HepG2 (cell line): ENCODE data around the gene MRPL51. TPM values are rescaled to one million over a fixed set of nuclear protein-coding genes. Genes with fewer than 3 reads are reported as not detected.
"Not testable (repeated sequence)": the region's sequence is repeated elsewhere in the genome, so short reads cannot be mapped to it uniquely, and the experiment has no call there.

Experiments used
- ATAC-seq: fragments of 200-7000 bp; cut with Tn5 transposase; 3 replicates; pipeline ENCODE4 v1.9.1; 2020; ENCODE audit warnings: mild to moderate bottlenecking, moderate library complexity
- BruUV-seq: library from RNA; stranded (reverse); fragments of 400-500 nt; replicated peaks from 2 replicates; lab custom pipeline; 2021; lab: Mats Ljungman, UMichigan
- CTCF ChIA-PET: fragments of 300-600 bp; formaldehyde crosslinking; extraction: SDS; loops from one replicate; lab custom pipeline; 2021; ENCODE audit warnings: low total read pairs, inconsistent platforms, low intra/inter-chr PET ratio; lab: Yijun Ruan, JAX
- POLR2A ChIA-PET: fragments of 350-600 bp; sonication (Branson Sonifier 250); formaldehyde crosslinking; loops from one replicate; lab custom pipeline; 2020; ENCODE audit warnings: antibody characterized with exemption, inconsistent platforms; lab: Yijun Ruan, JAX
- DNase-seq: peaks from one replicate; pipeline ENCODE4 v3.0.0-alpha.2; 2015; ENCODE audit warnings: low spot score
- FAIRE-seq: peaks from 3 replicates; lab custom pipeline; 2011; peaks lifted over from hg19 to GRCh38; lab: Jason Lieb, UNC
- H2AFZ ChIP-seq: one replicate; pipeline ENCODE4 v1.6.1; 2011; ENCODE audit warnings: low read length, inconsistent platforms
- H3K27ac ChIP-seq: fragments of 300-600 bp; 3 replicates; pipeline ENCODE4 v1.8.0; 2011; ENCODE audit warnings: mixed run types, mild to moderate bottlenecking, mixed read lengths, low read length, inconsistent platforms; ENCODE audit not compliant: insufficient read depth; ENCODE audit errors: extremely low read length
- H3K27me3 ChIP-seq, 2 experiments: fragments of 200-600 bp in 1 of 2; 2 replicates in 1 of 2; 3 replicates in 1 of 2; pipeline versions ENCODE4 v1.6.0 to v1.8.0; 2011; ENCODE audit warnings: low read length in 2 of 2, mild to moderate bottlenecking in 2 of 2, moderate library complexity in 2 of 2, inconsistent platforms in 1 of 2; ENCODE audit not compliant: insufficient read depth in 2 of 2, control insufficient read depth in 1 of 2
- H3K36me3 ChIP-seq, 2 experiments: fragments of 200-600 bp in 1 of 2; replicated peaks in 1 of 2; 2 replicates in 1 of 2; 3 replicates in 1 of 2; pipeline versions ENCODE4 v1.5.1 to v1.8.0; 2011; ENCODE audit warnings: low read length in 2 of 2, inconsistent platforms in 1 of 2; ENCODE audit not compliant: insufficient read depth in 2 of 2, control insufficient read depth in 1 of 2
- H3K4me1 ChIP-seq: 2 replicates; pipeline ENCODE4 v1.5.1; 2012; ENCODE audit warnings: low read length, inconsistent platforms; ENCODE audit not compliant: insufficient read depth
- H3K4me2 ChIP-seq: 2 replicates; pipeline ENCODE4 v1.6.0; 2011; ENCODE audit warnings: low read depth, low read length, inconsistent platforms
- H3K4me3 ChIP-seq, 3 experiments: fragments of 200-600 bp in 1 of 3; sonication (generic), shearing (Covaris generic) in 1 of 3; replicated peaks in 1 of 3; 2 replicates each; pipeline ENCODE4 v1.5.1; 2011 to 2016; ENCODE audit warnings: low read length in 3 of 3, inconsistent platforms in 2 of 3, low read depth in 2 of 3, mild to moderate bottlenecking in 2 of 3, control low read depth in 1 of 3, mixed read lengths in 1 of 3; ENCODE audit not compliant: insufficient read depth in 1 of 3
- H3K79me2 ChIP-seq: one replicate; pipeline ENCODE4 v1.6.1; 2011; ENCODE audit warnings: low read length, inconsistent platforms; ENCODE audit not compliant: insufficient read depth
- H3K9ac ChIP-seq: 2 replicates; pipeline ENCODE4 v1.6.0; 2011; ENCODE audit warnings: mild to moderate bottlenecking, low read depth, low read length, inconsistent platforms; ENCODE audit not compliant: insufficient read depth
- H3K9me3 ChIP-seq: 2 replicates; pipeline ENCODE4 v1.5.1; 2012; ENCODE audit warnings: mild to moderate bottlenecking, low read length
- H4K20me1 ChIP-seq: 2 replicates; pipeline ENCODE4 v1.6.0; 2011; ENCODE audit warnings: inconsistent platforms, mild to moderate bottlenecking, low read length, moderate library complexity; ENCODE audit not compliant: insufficient read depth
- ATF1 ChIP-seq: IDR thresholded peaks from 2 replicates; pipeline ENCODE4 v1.6.1; 2016; ENCODE audit warnings: mild to moderate bottlenecking, control low read depth
- CHCHD3 ChIP-seq: sonication (generic); formaldehyde crosslinking; IDR thresholded peaks from 2 replicates; pipeline ENCODE4 v1.8.0; 2022; ENCODE audit warnings: mild to moderate bottlenecking, missing genetic modification reagents, moderate library complexity
- GPN1 ChIP-seq: sonication (generic); formaldehyde crosslinking; IDR thresholded peaks from 2 replicates; pipeline ENCODE4 v1.5.1; 2020; ENCODE audit warnings: missing genetic modification reagents, borderline replicate concordance
- HNRNPLL ChIP-seq: fragments of 200-400 bp; formaldehyde crosslinking; IDR thresholded peaks from 2 replicates; pipeline ENCODE4 v1.6.1; 2017; ENCODE audit warnings: mild to moderate bottlenecking, low read depth, low read length; ENCODE audit not compliant: poor library complexity, severe bottlenecking
- RORA ChIP-seq: sonication (generic); formaldehyde crosslinking; IDR thresholded peaks from 2 replicates; pipeline ENCODE4 v1.5.0; 2020; ENCODE audit warnings: mild to moderate bottlenecking, missing genetic modification reagents, moderate library complexity
- ZBTB1 ChIP-seq: sonication (generic); formaldehyde crosslinking; IDR thresholded peaks from 2 replicates; pipeline ENCODE4 v1.4.0; 2020; ENCODE audit warnings: missing genetic modification reagents, borderline replicate concordance
- ZMYM3 ChIP-seq: sonication (generic); formaldehyde crosslinking; IDR thresholded peaks from 2 replicates; pipeline ENCODE4 v1.5.1; 2020; ENCODE audit warnings: mild to moderate bottlenecking, missing genetic modification reagents
- ZNF121 ChIP-seq: sonication (generic); formaldehyde crosslinking; IDR thresholded peaks from 2 replicates; pipeline ENCODE4 v1.5.0; 2020; ENCODE audit warnings: mild to moderate bottlenecking, missing genetic modification reagents
- ZNF224 ChIP-seq: sonication (generic); formaldehyde crosslinking; IDR thresholded peaks from 2 replicates; pipeline ENCODE4 v1.5.0; 2020; ENCODE audit warnings: mild to moderate bottlenecking, missing genetic modification reagents
- WGBS: methylation state at CpG from one replicate; pipeline ENCODE4 v1.1.6; 2017; ENCODE audit warnings: low lambda C conversion rate; 5-methylcytosine and 5-hydroxymethylcytosine counted together
- in situ Hi-C: cut with HindIII; loops from 2 replicates; pipeline ENCODE4 v1.10.0; 2017; ENCODE audit warnings: low pct_unique_long_range_greater_than_20kb; ENCODE audit not compliant: extremely low pct_ligation_motif_present
- intact Hi-C: fragments of 100-400 bp; cut with micrococcal nuclease; formaldehyde crosslinking; loops from one replicate; pipeline ENCODE4 v1.10.0; 2022; ENCODE audit not compliant: unreplicated experiment
- polyA plus RNA-seq, 8 experiments: library from polyadenylated mRNA; depleted of rRNA in 3 of 8; stranded (reverse) in 7 of 8; unstranded in 1 of 8; fragments of >200 nt; fragmentation: Illumina TruSeq in 4 of 8; extraction: Trizol in 4 of 8; gene quantifications; 2 replicates each; pipeline versions ENCODE4 v1.2.1 to v1.2.3, GENCODE V29; 2011 to 2016; ENCODE audit warnings: low read depth in 4 of 8, missing spikeins in 1 of 8, mixed read lengths in 1 of 8; ENCODE audit not compliant: insufficient read depth in 1 of 8
- total RNA-seq, 5 experiments: library from RNA; depleted of rRNA; stranded (reverse); fragments of >200 nt; fragmentation: Illumina TruSeq; extraction: Trizol; gene quantifications; 2 replicates each; pipeline ENCODE4 v1.2.3, GENCODE V29; 2016; ENCODE audit warnings: low read depth in 1 of 5

Gene MRPL51
- total and polyA plus RNA-seq, 2 of the 13 experiments (the other 11 are each of a cell fraction or from before 2014, with no cell fraction given), result 64.8 to 278 TPM

DNA sequence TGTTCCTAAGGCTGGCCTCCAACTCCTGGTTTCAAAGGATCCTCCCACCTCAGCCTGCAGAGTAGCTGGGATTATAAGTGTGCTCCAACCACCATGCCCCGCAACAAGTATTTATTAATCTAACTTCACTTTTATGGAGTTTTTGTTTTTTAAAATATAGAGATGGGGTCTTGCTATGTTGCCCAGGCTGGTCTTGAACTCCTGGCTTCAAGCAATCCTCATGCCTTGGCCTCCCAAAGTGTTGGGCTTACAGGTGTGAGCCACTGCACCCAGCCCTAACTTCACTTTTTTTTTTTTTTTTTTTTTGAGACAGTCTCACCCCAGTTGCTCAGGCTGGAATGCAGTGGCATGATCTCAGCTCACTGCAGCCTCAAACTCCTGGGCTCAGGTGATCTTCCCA is 2.4 kb downstream of the MRPL51 start:
- peaks cover 21% of the 10 kb centered on the region for H3K4me1 ChIP-seq
- H3K27ac ChIP-seq, ATAC-seq, intact Hi-C loops, H4K20me1 ChIP-seq, H3K4me2 ChIP-seq, H3K9ac ChIP-seq, H3K27me3 ChIP-seq, H3K4me3 ChIP-seq, in situ Hi-C loops, DNase-seq, FAIRE-seq, H3K9me3 ChIP-seq, H2AFZ ChIP-seq, BruUV-seq, CTCF ChIA-PET: not testable (repeated sequence)
- H3K79me2 ChIP-seq, result peaks cover 29% of the 10 kb centered on the region
- POLR2A ChIA-PET, result interaction anchor here (1.4 to 1.8 kb wide), 2 partner anchors 43 to 107 kb away, joined by 4 read pairs; partner anchors contain the start of genes GAPDH and LTBR
- 96% methylated on average over 1 of the region's 1 CpG for WGBS
- peaks cover 0 to 14% of the 10 kb centered on the region in 2 experiments; a peak in 2 of 5 replicates for H3K36me3 ChIP-seq
- peak; percentile 53; the same call in 1 of the 2 replicates for TF ChIP-seq ZNF121 (CRISPR knock-in tag)

GRCh38 chr12:6489449-6489848 is 3.6 kb downstream of the MRPL51 start:
- H3K4me2 ChIP-seq, result no peak overlapping the region
- POLR2A ChIA-PET, result interaction anchor here (0.6 kb wide), 1 partner anchor 97 kb away, joined by 3 read pairs; no protein-coding TSS in a partner anchor
- in situ Hi-C loops (no loop called here), intact Hi-C loops (no loop called here)
- H3K27me3 ChIP-seq, result no peaks in the 10 kb centered on the region; a peak in 1 of 5 replicates
- no peak overlapping the region for H3K27ac ChIP-seq
- no peak for FAIRE-seq
- CTCF ChIA-PET, result no interaction called here
- TF ChIP-seq ZNF224 (no peak), GPN1 (CRISPR knock-in tag) (no peak), ZBTB1 (CRISPR knock-in tag) (no peak), RORA (no peak), ATF1 (CRISPR knock-in tag) (no peak), HNRNPLL (no peak), ZMYM3 (CRISPR knock-in tag) (no peak), CHCHD3 (no peak)
- H3K4me1 ChIP-seq, result peaks cover 9% of the 10 kb centered on the region
- no TSS peak for BruUV-seq
- no peak overlapping the region for H3K9ac ChIP-seq
- H2AFZ ChIP-seq, result no peak overlapping the region
- no peak for DNase-seq
- 68% methylated on average over 4 of the region's 4 CpGs for WGBS
- no peaks in the 10 kb centered on the region for H3K9me3 ChIP-seq
- H4K20me1 ChIP-seq, result peaks cover 6% of the 10 kb centered on the region
- no peak overlapping the region for H3K4me3 ChIP-seq
- ATAC-seq, result no peak
- 0 out of 5 replicates have a peak, but pooled peaks cover 0 to 7% of the 10 kb centered on the region in 2 experiments for H3K36me3 ChIP-seq
- peaks cover 16% of the 10 kb centered on the region for H3K79me2 ChIP-seq
